GM12878 (cell line): ENCODE measurements around the gene PRKAG2. TPM values are rescaled to one million over a fixed set of nuclear protein-coding genes. Genes with fewer than 3 reads are reported as not detected.

Source experiments
- ATAC-seq: fragments of 200-7000 bp; cut with Tn5 transposase; 3 replicates; pipeline ENCODE4 v1.9.1; 2020; ENCODE audit warnings: mild to moderate bottlenecking, moderate library complexity
- BruUV-seq: library from RNA; stranded (reverse); fragments of 400-500 nt; replicated peaks from 2 replicates; lab custom pipeline; 2021; lab: Mats Ljungman, UMichigan
- CTCF ChIA-PET: fragments of 300-600 bp; sonication (Branson Sonifier 250); formaldehyde crosslinking; extraction: SDS; loops from one replicate; lab custom pipeline; 2021; ENCODE audit warnings: inconsistent platforms; lab: Yijun Ruan, JAX
- POLR2A ChIA-PET: fragments of 350-600 bp; formaldehyde crosslinking; extraction: SDS; loops from one replicate; lab custom pipeline; 2021; ENCODE audit warnings: inconsistent platforms; lab: Charles Lee
- RAD21 ChIA-PET: fragments of 300-600 bp; sonication (Branson Sonifier 250); formaldehyde crosslinking; loops from one replicate; lab custom pipeline; 2023; ENCODE audit warnings: antibody characterized with exemption; ENCODE audit not compliant: unreplicated experiment; lab: Charles Lee
- SMC1A ChIA-PET: fragments of 300-600 bp; sonication (Branson Sonifier 250); formaldehyde crosslinking; loops from one replicate; lab custom pipeline; 2023; ENCODE audit not compliant: unreplicated experiment, uncharacterized antibody; lab: Charles Lee
- DNase-seq: peaks from one replicate; pipeline ENCODE4 v3.0.0-alpha.2; 2011; ENCODE audit warnings: low read depth, low spot score
- FAIRE-seq: peaks from 3 replicates; lab custom pipeline; 2011; peaks lifted over from hg19 to GRCh38; lab: Jason Lieb, UNC
- H2AFZ ChIP-seq: 2 replicates; pipeline ENCODE4 v1.6.0; 2011; ENCODE audit warnings: low read depth, low read length, control low read depth; ENCODE audit not compliant: control insufficient read depth
- H3K27ac ChIP-seq: 2 replicates; pipeline ENCODE4 v1.5.1; 2011; ENCODE audit warnings: control low read depth; ENCODE audit not compliant: control insufficient read depth, insufficient read depth
- H3K27me3 ChIP-seq, 2 experiments: replicated peaks in 1 of 2; 2 replicates each; pipeline versions ENCODE4 v1.6.0 to v1.6.1; 2011; ENCODE audit warnings: low read length in 1 of 2; ENCODE audit not compliant: control insufficient read depth in 2 of 2, insufficient read depth in 2 of 2
- H3K36me3 ChIP-seq, 2 experiments: 2 replicates each; pipeline ENCODE4 v1.5.1; 2011; ENCODE audit warnings: low read length in 1 of 2; ENCODE audit not compliant: control insufficient read depth in 2 of 2, insufficient read depth in 2 of 2
- H3K4me1 ChIP-seq: 2 replicates; pipeline ENCODE4 v1.6.1; 2011; ENCODE audit warnings: mild to moderate bottlenecking, low read length, moderate library complexity, mixed read lengths; ENCODE audit not compliant: control insufficient read depth, insufficient read depth
- H3K4me2 ChIP-seq: 2 replicates; pipeline ENCODE4 v1.6.0; 2011; ENCODE audit warnings: control low read depth; ENCODE audit not compliant: control insufficient read depth, insufficient read depth
- H3K4me3 ChIP-seq: fragments of 200-600 bp; sonication (generic); 2 replicates; pipeline ENCODE4 v1.5.1; 2016
- H3K79me2 ChIP-seq: 2 replicates; pipeline ENCODE4 v1.6.0; 2011; ENCODE audit warnings: low read length; ENCODE audit not compliant: control insufficient read depth, insufficient read depth
- H3K9ac ChIP-seq: 2 replicates; pipeline ENCODE4 v1.8.0; 2011; ENCODE audit warnings: low read length, control low read depth, mixed read lengths; ENCODE audit not compliant: control insufficient read depth, insufficient read depth
- H3K9me3 ChIP-seq: replicated peaks from 3 replicates; pipeline ENCODE4 v1.5.1; 2011; ENCODE audit warnings: mild to moderate bottlenecking, low read length; ENCODE audit not compliant: control insufficient read depth, insufficient read depth
- H4K20me1 ChIP-seq: 2 replicates; pipeline ENCODE4 v1.6.0; 2011; ENCODE audit not compliant: control insufficient read depth, insufficient read depth
- BMI1 ChIP-seq: fragments of 450-650 bp; IDR thresholded peaks from 2 replicates; pipeline ENCODE4 v1.6.1; 2016; ENCODE audit warnings: mild to moderate bottlenecking, moderate library complexity, borderline replicate concordance
- CBX3 ChIP-seq: fragments of 200-600 bp; sonication (generic); IDR thresholded peaks from 2 replicates; pipeline ENCODE4 v1.6.1; 2016; ENCODE audit warnings: low read depth, borderline replicate concordance
- CREM ChIP-seq: IDR thresholded peaks from 2 replicates; pipeline ENCODE4 v1.6.1; 2014; ENCODE audit warnings: antibody characterized with exemption, low read depth
- ETV6 ChIP-seq, 2 experiments: fragments of 450-650 bp in 1 of 2; IDR thresholded peaks in 1 of 2; conservative IDR thresholded peaks in 1 of 2; 2 replicates each; pipeline ENCODE4 v1.6.1; 2014; ENCODE audit warnings: antibody characterized with exemption in 1 of 2, borderline replicate concordance in 1 of 2, low read depth in 1 of 2, mild to moderate bottlenecking in 1 of 2, moderate library complexity in 1 of 2
- FOXM1 ChIP-seq: IDR thresholded peaks from 2 replicates; pipeline ENCODE4 v1.6.1; 2012; ENCODE audit warnings: low read depth, mild to moderate bottlenecking, inconsistent platforms, low read length, moderate library complexity
- JUNB ChIP-seq: IDR thresholded peaks from 2 replicates; pipeline ENCODE4 v1.6.1; 2016; ENCODE audit warnings: antibody characterized with exemption, mild to moderate bottlenecking
- KDM1A ChIP-seq: fragments of 200-600 bp; sonication (generic); IDR thresholded peaks from 2 replicates; pipeline ENCODE4 v1.6.1; 2016; ENCODE audit warnings: borderline replicate concordance
- KLF5 ChIP-seq: fragments of 450-650 bp; IDR thresholded peaks from 2 replicates; pipeline ENCODE4 v1.6.1; 2014; ENCODE audit warnings: mild to moderate bottlenecking; ENCODE audit not compliant: partially characterized antibody
- MEF2B ChIP-seq: fragments of 450-650 bp; IDR thresholded peaks from 2 replicates; pipeline ENCODE4 v1.6.1; 2018; ENCODE audit warnings: mild to moderate bottlenecking, moderate library complexity; ENCODE audit not compliant: partially characterized antibody, poor library complexity, severe bottlenecking
- MTA2 ChIP-seq: fragments of 450-650 bp; IDR thresholded peaks from 2 replicates; pipeline ENCODE4 v1.6.1; 2016; ENCODE audit warnings: low read depth, mild to moderate bottlenecking, moderate library complexity
- NFYA ChIP-seq: IDR thresholded peaks from 2 replicates; pipeline ENCODE4 v1.6.1; 2011; ENCODE audit warnings: low read depth, mild to moderate bottlenecking, low read length, improper control_type of control experiment, borderline replicate concordance
- NR2C1 ChIP-seq: fragments of 450-650 bp; IDR thresholded peaks from 2 replicates; pipeline ENCODE4 v1.6.1; 2017; ENCODE audit warnings: antibody characterized with exemption, mild to moderate bottlenecking, moderate library complexity
- POLR2AphosphoS5 ChIP-seq: IDR thresholded peaks from 2 replicates; pipeline ENCODE4 v1.6.1; 2011; ENCODE audit warnings: mild to moderate bottlenecking, low read length, inconsistent platforms
- RCOR1 ChIP-seq: conservative IDR thresholded peaks from 2 replicates; pipeline ENCODE4 v1.6.1; 2012; ENCODE audit warnings: low read depth, low read length, improper control_type of control experiment
- TCF12 ChIP-seq: IDR thresholded peaks from 2 replicates; pipeline ENCODE4 v1.6.1; 2011; ENCODE audit warnings: low read depth, mild to moderate bottlenecking, low read length
- YBX1 ChIP-seq: fragments of 450-650 bp; IDR thresholded peaks from 2 replicates; pipeline ENCODE4 v1.6.1; 2016; ENCODE audit warnings: antibody characterized with exemption
- ZNF24 ChIP-seq: fragments of 450-650 bp; IDR thresholded peaks from 2 replicates; pipeline ENCODE4 v1.6.1; 2017; ENCODE audit warnings: antibody characterized with exemption, mild to moderate bottlenecking
- WGBS: methylation state at CpG from one replicate; pipeline ENCODE4 v1.1.6; 2016; ENCODE audit warnings: low lambda C conversion rate; ENCODE audit not compliant: insufficient replicate concordance, insufficient coverage; ENCODE audit errors: missing lambda C conversion rate; 5-methylcytosine and 5-hydroxymethylcytosine counted together
- in situ Hi-C: fragments of 300-500 bp; cut with MboI; formaldehyde crosslinking; loops from 9 replicates; pipeline ENCODE4 v1.14.3; 2018; ENCODE audit warnings: mixed read lengths
- intact Hi-C: fragments of 100-400 bp; cut with micrococcal nuclease; formaldehyde crosslinking; loops from one replicate; pipeline ENCODE4 v1.14.2; 2022; ENCODE audit not compliant: unreplicated experiment
- polyA plus RNA-seq, 11 experiments: library from polyadenylated mRNA; depleted of rRNA in 4 of 11; unstranded in 6 of 11; stranded (reverse) in 5 of 11; fragments of >200 nt; fragmentation: Nextera tagmentation in 4 of 11; fragmentation: Illumina TruSeq in 1 of 11; extraction: Ambion mirVana in 4 of 11; extraction: Trizol in 1 of 11; gene quantifications; 1 replicate in 1 of 11; 2 replicates in 10 of 11; pipeline versions ENCODE4 v1.2.1 to v1.2.3, GENCODE V29; 2011 to 2016; ENCODE audit warnings: inconsistent platforms in 2 of 11, missing spikeins in 2 of 11, low read depth in 1 of 11
- total RNA-seq, 4 experiments: library from RNA; depleted of rRNA in 3 of 4; stranded (reverse); fragments of >200 nt in 3 of 4; fragmentation: Illumina TruSeq in 1 of 4; extraction: Trizol in 1 of 4; gene quantifications; 2 replicates each; pipeline versions ENCODE4 v1.2.1 to v1.2.3, GENCODE V29; 2013 to 2021
- TF ChIP-seq, protein P1 (sequence below): fragments of 450-650 bp; IDR thresholded peaks from 2 replicates; pipeline ENCODE4 v1.6.1; 2017; ENCODE audit warnings: mild to moderate bottlenecking, moderate library complexity
- TF ChIP-seq, protein P2 (sequence below): fragments of 450-650 bp; IDR thresholded peaks from 2 replicates; pipeline ENCODE4 v1.6.1; 2014; ENCODE audit warnings: mild to moderate bottlenecking

Gene PRKAG2
- total and polyA plus RNA-seq, 10 of the 15 experiments (the other 5 are each of a cell fraction or from before 2014, with no cell fraction given), result 3.4 to 8.9 (median 6.8) TPM

DNA sequence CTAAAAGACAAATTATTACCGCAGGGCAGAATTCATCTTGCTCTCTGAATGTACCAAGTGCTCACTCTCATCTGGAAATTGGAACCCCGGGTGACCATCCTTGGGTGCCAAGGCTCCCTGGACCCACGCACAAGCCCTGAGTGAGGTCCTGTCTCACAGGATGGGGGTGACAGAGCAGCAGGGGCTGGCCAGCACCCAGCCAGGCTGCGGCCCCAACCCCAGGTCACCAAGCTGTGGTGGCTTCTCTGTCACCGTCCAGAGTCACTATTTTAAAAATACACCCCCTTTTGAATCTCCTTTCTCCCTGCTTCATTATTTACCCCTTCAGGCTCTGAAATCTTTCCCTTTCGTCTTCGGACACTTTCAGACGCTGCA is 148.6 kb downstream of the PRKAG2 start:
- Histone ChIP-seq H3K36me3 (no peaks in the 10 kb centered on the region), H3K79me2 (no peaks in the 10 kb centered on the region), H3K9ac (no peak overlapping the region), H3K27ac (no peak overlapping the region), H3K4me2 (no peak overlapping the region), H3K9me3 (no peaks in the 10 kb centered on the region), H3K4me3 (no peak overlapping the region), H3K4me1 (no peaks in the 10 kb centered on the region; the same call in 1 of the 2 replicates), H4K20me1 (no peaks in the 10 kb centered on the region), H2AFZ (no peak overlapping the region), H3K27me3 (no peaks in the 10 kb centered on the region; a peak in 1 of 4 replicates)
- BruUV-seq, result no TSS peak
- ChIA-PET RAD21 (no interaction called here), CTCF (no interaction called here), POLR2A (no interaction called here), SMC1A (no interaction called here)
- FAIRE-seq (no peak), ATAC-seq (no peak), DNase-seq (no peak)
- 62% methylated on average over 8 of the region's 8 CpGs for WGBS
- in situ Hi-C loops, result no loop called here
- intact Hi-C loops, result no loop called here
- TF ChIP-seq NFYA, result no peak
- TF ChIP-seq POLR2AphosphoS5, result no peak
- TF ChIP-seq MEF2B, result no peak
- no peak for TF ChIP-seq CREM
- TF ChIP-seq ZNF24, result no peak
- TF ChIP-seq JUNB, result no peak
- TF ChIP-seq BMI1, result no peak
- no peak for TF ChIP-seq KLF5
- TF ChIP-seq, protein P1, sequence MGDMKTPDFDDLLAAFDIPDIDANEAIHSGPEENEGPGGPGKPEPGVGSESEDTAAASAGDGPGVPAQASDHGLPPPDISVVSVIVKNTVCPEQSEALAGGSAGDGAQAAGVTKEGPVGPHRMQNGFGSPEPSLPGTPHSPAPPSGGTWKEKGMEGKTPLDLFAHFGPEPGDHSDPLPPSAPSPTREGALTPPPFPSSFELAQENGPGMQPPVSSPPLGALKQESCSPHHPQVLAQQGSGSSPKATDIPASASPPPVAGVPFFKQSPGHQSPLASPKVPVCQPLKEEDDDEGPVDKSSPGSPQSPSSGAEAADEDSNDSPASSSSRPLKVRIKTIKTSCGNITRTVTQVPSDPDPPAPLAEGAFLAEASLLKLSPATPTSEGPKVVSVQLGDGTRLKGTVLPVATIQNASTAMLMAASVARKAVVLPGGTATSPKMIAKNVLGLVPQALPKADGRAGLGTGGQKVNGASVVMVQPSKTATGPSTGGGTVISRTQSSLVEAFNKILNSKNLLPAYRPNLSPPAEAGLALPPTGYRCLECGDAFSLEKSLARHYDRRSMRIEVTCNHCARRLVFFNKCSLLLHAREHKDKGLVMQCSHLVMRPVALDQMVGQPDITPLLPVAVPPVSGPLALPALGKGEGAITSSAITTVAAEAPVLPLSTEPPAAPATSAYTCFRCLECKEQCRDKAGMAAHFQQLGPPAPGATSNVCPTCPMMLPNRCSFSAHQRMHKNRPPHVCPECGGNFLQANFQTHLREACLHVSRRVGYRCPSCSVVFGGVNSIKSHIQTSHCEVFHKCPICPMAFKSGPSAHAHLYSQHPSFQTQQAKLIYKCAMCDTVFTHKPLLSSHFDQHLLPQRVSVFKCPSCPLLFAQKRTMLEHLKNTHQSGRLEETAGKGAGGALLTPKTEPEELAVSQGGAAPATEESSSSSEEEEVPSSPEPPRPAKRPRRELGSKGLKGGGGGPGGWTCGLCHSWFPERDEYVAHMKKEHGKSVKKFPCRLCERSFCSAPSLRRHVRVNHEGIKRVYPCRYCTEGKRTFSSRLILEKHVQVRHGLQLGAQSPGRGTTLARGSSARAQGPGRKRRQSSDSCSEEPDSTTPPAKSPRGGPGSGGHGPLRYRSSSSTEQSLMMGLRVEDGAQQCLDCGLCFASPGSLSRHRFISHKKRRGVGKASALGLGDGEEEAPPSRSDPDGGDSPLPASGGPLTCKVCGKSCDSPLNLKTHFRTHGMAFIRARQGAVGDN, result no peak
- TF ChIP-seq RCOR1, result no peak
- no peak for TF ChIP-seq NR2C1
- TF ChIP-seq CBX3, result no peak
- no peak for TF ChIP-seq KDM1A
- TF ChIP-seq ETV6 (conservative IDR thresholded peaks at IDR 0.05 in 1 of 2, IDR thresholded peaks at IDR 0.05 in 1 of 2; ENCODE audit: borderline replicate concordance in 1 of 2, low read depth in 1 of 2), result no peak
- TF ChIP-seq YBX1, result no peak
- no peak for TF ChIP-seq TCF12
- no peak for TF ChIP-seq FOXM1
- TF ChIP-seq, protein P2, sequence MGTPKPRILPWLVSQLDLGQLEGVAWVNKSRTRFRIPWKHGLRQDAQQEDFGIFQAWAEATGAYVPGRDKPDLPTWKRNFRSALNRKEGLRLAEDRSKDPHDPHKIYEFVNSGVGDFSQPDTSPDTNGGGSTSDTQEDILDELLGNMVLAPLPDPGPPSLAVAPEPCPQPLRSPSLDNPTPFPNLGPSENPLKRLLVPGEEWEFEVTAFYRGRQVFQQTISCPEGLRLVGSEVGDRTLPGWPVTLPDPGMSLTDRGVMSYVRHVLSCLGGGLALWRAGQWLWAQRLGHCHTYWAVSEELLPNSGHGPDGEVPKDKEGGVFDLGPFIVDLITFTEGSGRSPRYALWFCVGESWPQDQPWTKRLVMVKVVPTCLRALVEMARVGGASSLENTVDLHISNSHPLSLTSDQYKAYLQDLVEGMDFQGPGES, result no peak
- no peak for TF ChIP-seq MTA2
